NCI-H146 (cell line): ENCODE results near the gene MMS19.
"Not testable (repeated sequence)": the region's sequence is repeated elsewhere in the genome, so short reads cannot be mapped to it uniquely, and the experiment has no call there.

Experiments
- DNase-seq: peaks from one replicate; lab custom pipeline; 2025; lab: John Stamatoyannopoulos, UW

The MMS19 gene

GRCh38 chr10:97423757-97424098 lies 74.5 kb downstream of the MMS19 start:
- DNase-seq: not testable (repeated sequence)

DNA sequence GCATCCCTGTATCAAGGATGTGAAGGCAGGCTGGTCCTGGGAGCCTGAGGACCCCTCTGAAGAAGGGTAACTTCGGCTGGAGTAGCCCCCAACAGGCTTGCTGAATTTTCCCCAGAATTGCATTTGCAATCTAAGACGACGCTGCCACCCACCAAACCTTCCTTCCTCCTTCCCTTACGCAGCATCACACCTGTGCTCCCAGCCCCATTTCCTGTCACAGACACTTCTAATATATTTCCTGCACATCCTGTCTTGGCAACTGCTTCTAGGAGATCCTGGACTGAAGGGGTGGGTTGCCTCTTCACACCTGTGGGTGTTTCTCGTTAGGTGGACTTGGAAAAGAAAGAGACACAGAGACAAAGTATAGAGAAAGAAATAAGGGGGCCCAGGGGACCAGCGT lies 81.7 kb downstream of the MMS19 start:
- no peak for DNase-seq

- no peak for DNase-seq
Observed at GRCh38 chr10:97412891-97413304, 85.3 kb downstream of the MMS19 start.

DNA sequence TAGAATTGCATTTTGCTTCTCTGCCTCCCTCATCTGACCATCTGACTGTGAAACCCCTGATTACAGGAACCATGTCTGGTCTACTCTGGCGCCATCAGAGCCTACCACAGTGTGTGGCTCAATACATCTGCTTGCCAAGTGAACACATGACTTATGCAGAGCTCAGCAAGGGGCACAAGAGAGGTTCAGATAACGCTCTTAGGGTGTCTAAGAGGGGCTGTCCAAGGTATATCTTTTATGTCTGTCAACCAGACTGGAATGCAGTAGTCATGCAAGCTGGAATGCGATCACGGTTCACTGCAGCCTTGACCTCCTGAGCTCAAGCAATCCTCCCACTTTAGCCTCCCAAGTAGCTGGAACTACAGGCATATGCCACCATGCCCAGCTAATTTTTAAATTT lies 86.8 kb downstream of the MMS19 start:
- no peak for DNase-seq

GRCh38 chr10:97408496-97408992 lies 89.7 kb downstream of the MMS19 start:
- DNase-seq: no peak
